HUES64 (cell line): ENCODE measurements around the gene HDAC11.

Experiments used
- H3K27ac ChIP-seq: 2 replicates; pipeline ENCODE4 v1.7.0; 2013; ENCODE audit warnings: low read depth, low read length, inconsistent platforms
- H3K27me3 ChIP-seq: 2 replicates; pipeline ENCODE4 v1.6.1; 2013; ENCODE audit warnings: mild to moderate bottlenecking, low read length; ENCODE audit not compliant: insufficient read depth
- H3K36me3 ChIP-seq: 2 replicates; pipeline ENCODE4 v1.6.1; 2013; ENCODE audit warnings: mild to moderate bottlenecking, low read length; ENCODE audit not compliant: insufficient read depth
- H3K4me1 ChIP-seq: 2 replicates; pipeline ENCODE4 v1.6.1; 2013; ENCODE audit warnings: mild to moderate bottlenecking, low read length, moderate library complexity; ENCODE audit not compliant: insufficient read depth
- H3K4me3 ChIP-seq: 2 replicates; pipeline ENCODE4 v1.5.1; 2013; ENCODE audit warnings: mild to moderate bottlenecking, low read length, moderate library complexity
- H3K9ac ChIP-seq: 2 replicates; pipeline ENCODE4 v1.6.1; 2013; ENCODE audit warnings: mild to moderate bottlenecking, low read depth, low read length
- H3K9me3 ChIP-seq: 2 replicates; pipeline ENCODE4 v1.6.1; 2013; ENCODE audit warnings: low read depth, low read length; ENCODE audit not compliant: insufficient read depth
- WGBS: fragments of 150-250, 120-280 bp; methylation state at CpG from one replicate; pipeline ENCODE4 v1.1.7; 2013; ENCODE audit warnings: missing lambda C conversion rate; 5-methylcytosine and 5-hydroxymethylcytosine counted together

Gene HDAC11

GRCh38 chr3:13532085-13532484 is 52.0 kb downstream of the HDAC11 start:
- no peaks in the 10 kb centered on the region for H3K9me3 ChIP-seq
- no peak overlapping the region for H3K27ac ChIP-seq
- no peak overlapping the region for H3K9ac ChIP-seq
- H3K4me1 ChIP-seq = peaks cover 12% of the 10 kb centered on the region; the same call in 1 of the 2 replicates
- H3K4me3 ChIP-seq = no peak overlapping the region
- WGBS = 90% methylated on average over 9 of the region's 9 CpGs
- no peaks in the 10 kb centered on the region for H3K27me3 ChIP-seq
- no peaks in the 10 kb centered on the region for H3K36me3 ChIP-seq

GRCh38 chr3:13532631-13533030 is 52.5 kb downstream of the HDAC11 start:
- H3K9ac ChIP-seq = no peak overlapping the region
- no peaks in the 10 kb centered on the region for H3K36me3 ChIP-seq
- H3K9me3 ChIP-seq = no peaks in the 10 kb centered on the region
- 92% methylated on average over 4 of the region's 5 CpGs for WGBS
- no peak overlapping the region for H3K4me3 ChIP-seq
- no peaks in the 10 kb centered on the region for H3K27me3 ChIP-seq
- H3K27ac ChIP-seq = no peak overlapping the region
- peaks cover 12% of the 10 kb centered on the region; the same call in 1 of the 2 replicates for H3K4me1 ChIP-seq

- Histone ChIP-seq H3K9me3 (no peaks in the 10 kb centered on the region), H3K36me3 (no peaks in the 10 kb centered on the region), H3K4me1 (peaks cover 7% of the 10 kb centered on the region; the same call in 1 of the 2 replicates), H3K27me3 (no peaks in the 10 kb centered on the region), H3K4me3 (no peak overlapping the region), H3K9ac (no peak overlapping the region), H3K27ac (no peak overlapping the region)
- WGBS = 90% methylated on average over 8 of the region's 8 CpGs
Measured at GRCh38 chr3:13533885-13534301, 53.8 kb downstream of the HDAC11 start.

- no peak overlapping the region for H3K4me3 ChIP-seq
- H3K4me1 ChIP-seq = peaks cover 7% of the 10 kb centered on the region; the same call in 1 of the 2 replicates
- H3K36me3 ChIP-seq = no peaks in the 10 kb centered on the region
- no peaks in the 10 kb centered on the region for H3K9me3 ChIP-seq
- H3K9ac ChIP-seq = no peak overlapping the region
- H3K27ac ChIP-seq = no peak overlapping the region
- WGBS = 88% methylated on average over 10 of the region's 10 CpGs
- H3K27me3 ChIP-seq = no peaks in the 10 kb centered on the region
Measured at GRCh38 chr3:13535526-13535875, 55.4 kb downstream of the HDAC11 start.

- Histone ChIP-seq H3K4me3 (no peak overlapping the region), H3K36me3 (no peaks in the 10 kb centered on the region), H3K27ac (no peak overlapping the region), H3K27me3 (no peaks in the 10 kb centered on the region), H3K9ac (no peak overlapping the region), H3K9me3 (no peaks in the 10 kb centered on the region), H3K4me1 (peaks cover 7% of the 10 kb centered on the region; the same call in 1 of the 2 replicates)
- 88% methylated on average over 9 of the region's 9 CpGs for WGBS
Measured at GRCh38 chr3:13535905-13536304, 55.8 kb downstream of the HDAC11 start.

- no peak overlapping the region for H3K27ac ChIP-seq
- 88% methylated on average over 3 of the region's 3 CpGs for WGBS
Measured at GRCh38 chr3:13536432-13536831, 56.3 kb downstream of the HDAC11 start.

GRCh38 chr3:13536832-13537231 is 56.7 kb downstream of the HDAC11 start:
- Histone ChIP-seq H3K27me3 (no peaks in the 10 kb centered on the region), H3K27ac (no peak overlapping the region), H3K4me3 (no peak overlapping the region), H3K36me3 (no peaks in the 10 kb centered on the region), H3K9me3 (no peaks in the 10 kb centered on the region), H3K4me1 (peaks cover 7% of the 10 kb centered on the region; the same call in 1 of the 2 replicates), H3K9ac (no peak overlapping the region)
- 47% methylated on average over 8 of the region's 8 CpGs for WGBS

More at GRCh38 chr3:13536432-13536831, 56.3 kb downstream of the HDAC11 start:
- no peak overlapping the region for H3K9ac ChIP-seq
- no peaks in the 10 kb centered on the region for H3K9me3 ChIP-seq
- H3K36me3 ChIP-seq = no peaks in the 10 kb centered on the region
- H3K27me3 ChIP-seq = no peaks in the 10 kb centered on the region
- H3K4me1 ChIP-seq = peaks cover 7% of the 10 kb centered on the region; the same call in 1 of the 2 replicates
- no peak overlapping the region for H3K4me3 ChIP-seq

GRCh38 chr3:13537244-13537908 is 57.3 kb downstream of the HDAC11 start:
- H3K9me3 ChIP-seq = peaks cover 4% of the 10 kb centered on the region
- H3K27ac ChIP-seq = no peak overlapping the region
- H3K4me3 ChIP-seq = no peak overlapping the region
- no peaks in the 10 kb centered on the region for H3K27me3 ChIP-seq
- H3K9ac ChIP-seq = no peak overlapping the region
- WGBS = 95% methylated on average over 6 of the region's 6 CpGs
- no peaks in the 10 kb centered on the region for H3K36me3 ChIP-seq
- peaks cover 7% of the 10 kb centered on the region; the same call in 1 of the 2 replicates for H3K4me1 ChIP-seq

GRCh38 chr3:13537909-13538296 is 57.8 kb downstream of the HDAC11 start:
- peaks cover 7% of the 10 kb centered on the region; the same call in 1 of the 2 replicates for H3K4me1 ChIP-seq
- 88% methylated on average over 6 of the region's 6 CpGs for WGBS
- H3K27ac ChIP-seq = no peak overlapping the region

GRCh38 chr3:13538520-13539291 is 58.6 kb downstream of the HDAC11 start:
- H3K27ac ChIP-seq = no peak overlapping the region

More at GRCh38 chr3:13537909-13538296, 57.8 kb downstream of the HDAC11 start:
- no peak overlapping the region for H3K4me3 ChIP-seq
- peaks cover 7% of the 10 kb centered on the region for H3K9me3 ChIP-seq
- no peaks in the 10 kb centered on the region for H3K27me3 ChIP-seq
- no peaks in the 10 kb centered on the region for H3K36me3 ChIP-seq
- H3K9ac ChIP-seq = no peak overlapping the region

GRCh38 chr3:13539292-13539638 is 59.2 kb downstream of the HDAC11 start:
- 98% methylated on average over 4 of the region's 5 CpGs for WGBS
- Histone ChIP-seq H3K36me3 (no peaks in the 10 kb centered on the region), H3K27me3 (no peaks in the 10 kb centered on the region), H3K9ac (no peak overlapping the region), H3K4me1 (peaks cover 7% of the 10 kb centered on the region; the same call in 1 of the 2 replicates), H3K9me3 (peaks cover 7% of the 10 kb centered on the region), H3K4me3 (no peak overlapping the region), H3K27ac (no peak overlapping the region)

More at GRCh38 chr3:13538520-13539291, 58.6 kb downstream of the HDAC11 start:
- no peaks in the 10 kb centered on the region for H3K36me3 ChIP-seq
- H3K9me3 ChIP-seq = peaks cover 7% of the 10 kb centered on the region
- no peak overlapping the region for H3K4me3 ChIP-seq
- H3K4me1 ChIP-seq = peaks cover 7% of the 10 kb centered on the region; the same call in 1 of the 2 replicates
- H3K27me3 ChIP-seq = no peaks in the 10 kb centered on the region
- H3K9ac ChIP-seq = no peak overlapping the region
- 86% methylated on average over 8 of the region's 9 CpGs for WGBS
